ENCODE data around the gene SMIM32. TPM values are rescaled to one million over a fixed set of nuclear protein-coding genes. Genes with fewer than 3 reads are reported as not detected.
A peak's percentile ranks its signal among the peaks of the same experiment; 100 is the strongest.

The SMIM32 gene
- total and polyA plus RNA-seq, 2 experiments from 2014 or later = 1.9 to 3.9 TPM

DNA sequence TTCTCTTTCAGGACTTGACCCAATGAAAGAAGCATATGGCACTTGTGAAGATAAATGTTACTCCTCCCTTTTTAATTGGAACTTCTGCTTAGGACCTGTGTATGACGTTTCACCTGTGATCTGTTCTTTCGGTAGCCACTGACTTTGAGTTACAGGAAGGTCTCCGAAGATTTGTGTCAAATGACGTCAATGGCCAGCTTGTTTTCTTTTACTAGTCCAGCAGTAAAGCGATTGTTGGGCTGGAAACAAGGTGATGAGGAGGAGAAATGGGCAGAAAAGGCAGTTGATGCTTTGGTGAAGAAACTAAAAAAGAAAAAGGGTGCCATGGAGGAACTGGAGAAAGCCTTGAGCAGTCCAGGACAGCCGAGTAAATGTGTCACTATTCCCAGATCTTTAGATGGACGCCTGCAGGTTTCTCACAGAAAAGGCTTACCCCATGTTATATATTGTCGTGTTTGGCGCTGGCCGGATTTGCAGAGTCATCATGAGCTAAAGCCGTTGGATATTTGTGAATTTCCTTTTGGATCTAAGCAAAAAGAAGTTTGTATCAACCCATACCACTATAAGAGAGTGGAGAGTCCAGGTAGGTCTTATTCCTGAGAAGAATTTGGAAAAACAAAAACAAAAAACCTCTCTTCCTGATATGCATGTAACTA is 39.3 kb downstream of the SMIM32 start:
- H3K9me2 ChIP-seq (replicated peaks; ENCODE audit: insufficient read depth) = no peaks in the 10 kb centered on the region
- peaks cover 13% of the 10 kb centered on the region for H3K4me1 ChIP-seq (ENCODE audit: insufficient read depth)
- no peak overlapping the region for H3K4me2 ChIP-seq
- H2AFZ ChIP-seq = no peak overlapping the region
- H3K9me3 ChIP-seq (ENCODE audit: low read depth) = no peaks in the 10 kb centered on the region
- DNase-seq (ENCODE audit: low spot score) = no peak
- H3K27me3 ChIP-seq = no peaks in the 10 kb centered on the region
- WGBS (ENCODE audit: low lambda C conversion rate, missing lambda C conversion rate) = 97% methylated on average over 11 of the region's 11 CpGs
- no peak overlapping the region for H3K4me3 ChIP-seq
- peaks cover 98% of the 10 kb centered on the region for H3K79me2 ChIP-seq
- H3K36me3 ChIP-seq (replicated peaks; ENCODE audit: insufficient read depth, low read depth) = no peaks in the 10 kb centered on the region
- H4K20me1 ChIP-seq (ENCODE audit: insufficient read depth, poor library complexity, severe bottlenecking) = peaks cover 58% of the 10 kb centered on the region
- TF ChIP-seq, protein P1, sequence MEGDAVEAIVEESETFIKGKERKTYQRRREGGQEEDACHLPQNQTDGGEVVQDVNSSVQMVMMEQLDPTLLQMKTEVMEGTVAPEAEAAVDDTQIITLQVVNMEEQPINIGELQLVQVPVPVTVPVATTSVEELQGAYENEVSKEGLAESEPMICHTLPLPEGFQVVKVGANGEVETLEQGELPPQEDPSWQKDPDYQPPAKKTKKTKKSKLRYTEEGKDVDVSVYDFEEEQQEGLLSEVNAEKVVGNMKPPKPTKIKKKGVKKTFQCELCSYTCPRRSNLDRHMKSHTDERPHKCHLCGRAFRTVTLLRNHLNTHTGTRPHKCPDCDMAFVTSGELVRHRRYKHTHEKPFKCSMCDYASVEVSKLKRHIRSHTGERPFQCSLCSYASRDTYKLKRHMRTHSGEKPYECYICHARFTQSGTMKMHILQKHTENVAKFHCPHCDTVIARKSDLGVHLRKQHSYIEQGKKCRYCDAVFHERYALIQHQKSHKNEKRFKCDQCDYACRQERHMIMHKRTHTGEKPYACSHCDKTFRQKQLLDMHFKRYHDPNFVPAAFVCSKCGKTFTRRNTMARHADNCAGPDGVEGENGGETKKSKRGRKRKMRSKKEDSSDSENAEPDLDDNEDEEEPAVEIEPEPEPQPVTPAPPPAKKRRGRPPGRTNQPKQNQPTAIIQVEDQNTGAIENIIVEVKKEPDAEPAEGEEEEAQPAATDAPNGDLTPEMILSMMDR (IDR thresholded peaks at IDR 0.05; ENCODE audit: poor library complexity) = no peak
- TF ChIP-seq EZH2 (IDR thresholded peaks at IDR 0.05; ENCODE audit: borderline replicate concordance) (no peak), EZH2phosphoT487 (IDR thresholded peaks at IDR 0.05; ENCODE audit: low read depth, severe bottlenecking, unreplicated experiment) (no peak)
- H3K27ac ChIP-seq = no peak overlapping the region

DNA sequence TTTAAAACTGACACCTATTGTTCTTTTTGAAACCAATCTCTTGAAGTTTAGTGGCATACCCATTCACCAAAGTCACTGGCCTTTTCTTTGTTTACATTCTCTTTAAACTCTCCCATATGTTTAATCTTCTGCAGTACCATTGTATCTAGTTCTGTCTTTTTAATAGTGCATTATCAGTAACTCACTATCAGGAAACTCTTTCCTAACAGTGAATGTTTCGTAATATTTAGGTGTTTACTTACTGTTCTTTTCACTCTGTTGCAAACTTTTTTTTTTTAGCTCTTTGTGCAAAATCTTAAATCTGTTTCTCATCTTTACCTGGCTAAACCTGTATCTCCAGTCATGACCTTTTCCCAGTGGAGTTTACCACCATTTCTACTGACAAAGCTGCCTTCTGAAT is 43.1 kb downstream of the SMIM32 start:
- H3K4me3 ChIP-seq = no peak overlapping the region
- peaks cover 98% of the 10 kb centered on the region for H3K79me2 ChIP-seq
- no peaks in the 10 kb centered on the region for H3K36me3 ChIP-seq (replicated peaks; ENCODE audit: insufficient read depth, low read depth)
- H3K9me3 ChIP-seq (ENCODE audit: low read depth) = no peaks in the 10 kb centered on the region
- 35% methylated on average over 1 of the region's 1 CpG for WGBS (ENCODE audit: low lambda C conversion rate, missing lambda C conversion rate)
- H3K9me2 ChIP-seq (replicated peaks; ENCODE audit: insufficient read depth) = no peaks in the 10 kb centered on the region
- H3K4me2 ChIP-seq = peak overlapping the region; percentile 40
- no peak overlapping the region for H3K27ac ChIP-seq
- TF ChIP-seq, protein P1 (IDR thresholded peaks at IDR 0.05; ENCODE audit: poor library complexity) = no peak
- TF ChIP-seq EZH2phosphoT487 (IDR thresholded peaks at IDR 0.05; ENCODE audit: low read depth, severe bottlenecking, unreplicated experiment) (no peak), EZH2 (IDR thresholded peaks at IDR 0.05; ENCODE audit: borderline replicate concordance) (no peak)
- peaks cover 13% of the 10 kb centered on the region for H3K4me1 ChIP-seq (ENCODE audit: insufficient read depth)
- DNase-seq (ENCODE audit: low spot score) = no peak
- no peak overlapping the region for H2AFZ ChIP-seq
- H3K27me3 ChIP-seq = no peaks in the 10 kb centered on the region
- peaks cover 82% of the 10 kb centered on the region for H4K20me1 ChIP-seq (ENCODE audit: insufficient read depth, poor library complexity, severe bottlenecking)

DNA sequence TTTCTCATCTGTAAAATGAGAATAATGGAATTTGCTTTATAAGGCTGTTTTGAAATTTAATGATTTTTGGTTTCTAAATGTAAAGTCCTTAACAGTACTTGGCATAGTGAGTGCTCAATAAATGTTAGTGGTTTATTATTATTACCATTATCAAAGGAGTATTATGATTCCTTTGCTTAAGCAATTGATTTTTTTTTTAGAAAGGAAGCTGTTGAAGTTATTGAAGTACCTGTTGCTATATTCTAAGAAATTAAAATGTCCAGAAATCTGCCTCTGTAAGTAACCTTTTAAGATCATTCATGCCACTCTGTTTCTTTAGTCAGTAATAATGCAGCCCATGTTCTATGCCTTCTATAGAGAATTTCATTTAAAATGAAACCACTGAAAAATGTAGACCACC is 45.3 kb downstream of the SMIM32 start:
- no peak for DNase-seq (ENCODE audit: low spot score)
- no peaks in the 10 kb centered on the region for H3K9me2 ChIP-seq (replicated peaks; ENCODE audit: insufficient read depth)
- no peak for TF ChIP-seq EZH2 (IDR thresholded peaks at IDR 0.05; ENCODE audit: borderline replicate concordance)
- no peak for TF ChIP-seq EZH2phosphoT487 (IDR thresholded peaks at IDR 0.05; ENCODE audit: low read depth, severe bottlenecking, unreplicated experiment)
- TF ChIP-seq, protein P1 (IDR thresholded peaks at IDR 0.05; ENCODE audit: poor library complexity) = no peak
- no peaks in the 10 kb centered on the region for H3K9me3 ChIP-seq (ENCODE audit: low read depth)
- H3K36me3 ChIP-seq (replicated peaks; ENCODE audit: insufficient read depth, low read depth) = no peaks in the 10 kb centered on the region
- peaks cover 21% of the 10 kb centered on the region for H3K4me1 ChIP-seq (ENCODE audit: insufficient read depth)
- H3K4me3 ChIP-seq = no peak overlapping the region
- no peak overlapping the region for H3K27ac ChIP-seq
- no peak overlapping the region for H3K4me2 ChIP-seq
- no peaks in the 10 kb centered on the region for H3K27me3 ChIP-seq
- peaks cover 86% of the 10 kb centered on the region for H4K20me1 ChIP-seq (ENCODE audit: insufficient read depth, poor library complexity, severe bottlenecking)
- H2AFZ ChIP-seq = no peak overlapping the region
- H3K79me2 ChIP-seq = peaks cover 98% of the 10 kb centered on the region
